HEK293 (cell line): ENCODE results near the gene HAO2.

Source experiments
- CTCF ChIP-seq: fragments of 450-650 bp; formaldehyde crosslinking; IDR thresholded peaks from 2 replicates; pipeline ENCODE4 v1.5.1; 2016; ENCODE audit warnings: missing biosample characterization, missing genetic modification characterization
- HOXC10 ChIP-seq: sonication (generic); formaldehyde crosslinking; IDR thresholded peaks from 2 replicates; pipeline ENCODE4 v1.8.1; 2023; ENCODE audit warnings: mild to moderate bottlenecking, missing genetic modification reagents
- YY1 ChIP-seq: fragments of 450-650 bp; formaldehyde crosslinking; IDR thresholded peaks from 2 replicates; pipeline ENCODE4 v1.5.1; 2018; ENCODE audit warnings: missing biosample characterization, missing genetic modification characterization
- ZNF837 ChIP-seq: fragments of 450-650 bp; formaldehyde crosslinking; IDR thresholded peaks from 2 replicates; pipeline ENCODE4 v1.5.1; 2016; ENCODE audit warnings: missing biosample characterization, missing genetic modification characterization

- TF ChIP-seq CTCF (tag by site-specific recombination): no peak
- TF ChIP-seq YY1: no peak
- TF ChIP-seq ZNF837 (tag by site-specific recombination): no peak
- TF ChIP-seq HOXC10 (CRISPR knock-in tag): no peak
Observed at GRCh38 chr1:119384591-119384990, 16.0 kb downstream of the HAO2 start.
